ENCODE data around the gene HERC6. TPM values are rescaled to one million over a fixed set of nuclear protein-coding genes. Genes with fewer than 3 reads are reported as not detected.

HERC6 gene
- total and polyA plus RNA-seq, 2 of the 8 experiments (the other 6 are each of a cell fraction or from before 2014, with no cell fraction given): 3.7 to 3.8 TPM

GRCh38 chr4:88360256-88360655 lies 18.4 kb upstream of the HERC6 start:
- H4K91ac ChIP-seq (replicated peaks; ENCODE audit: insufficient read length, low read length): no peak overlapping the region
- H2BK5ac ChIP-seq (ENCODE audit: low read depth, low read length): no peak overlapping the region
- H3K56ac ChIP-seq (replicated peaks; ENCODE audit: insufficient read length, low read depth, low read length): no peak overlapping the region
- H3K14ac ChIP-seq (ENCODE audit: insufficient read length): no peak overlapping the region
- POLR2A ChIA-PET (ENCODE audit: partially characterized antibody): interaction anchor here (0.6 kb wide), 1 partner anchor 11 kb away, joined by 3 read pairs; no protein-coding TSS in a partner anchor
- H3K4me2 ChIP-seq (ENCODE audit: insufficient read depth in 1 of 2, low read depth in 2 of 2, low read length in 2 of 2): no peak overlapping the region
- H4K20me1 ChIP-seq (replicated peaks in 1 of 2; ENCODE audit: control insufficient read depth in 1 of 2, insufficient read depth in 2 of 2, low read length in 2 of 2): no peaks in the 10 kb centered on the region
- no peak overlapping the region for H2BK20ac ChIP-seq (ENCODE audit: low read length)
- no peak overlapping the region for H3K4ac ChIP-seq (replicated peaks; ENCODE audit: insufficient read length, low read depth, low read length)
- no peak overlapping the region for H4K8ac ChIP-seq (ENCODE audit: extremely low read depth, insufficient read depth, low read length)
- H2BK120ac ChIP-seq (replicated peaks; ENCODE audit: low read depth, low read length): no peak overlapping the region
- H3K36me3 ChIP-seq (ENCODE audit: control insufficient read depth in 2 of 4, insufficient read depth in 4 of 4, low read length in 3 of 4): no peaks in the 10 kb centered on the region
- WGBS, 2 experiments (ENCODE audit: extremely low coverage in 1 of 2, insufficient coverage in 1 of 2, insufficient read length in 1 of 2, insufficient replicate concordance in 2 of 2, low coverage in 1 of 2, low lambda C conversion rate in 2 of 2, missing lambda C conversion rate in 1 of 2): 100% methylated on average over 7 of the region's 7 CpGs; no CpG with 5 or more reads in 1 of the 2 experiments
- no peak overlapping the region for H3K4me3 ChIP-seq (ENCODE audit: extremely low read depth in 1 of 4, insufficient read depth in 2 of 4, low read depth in 3 of 4, low read length in 4 of 4)
- H3K4me1 ChIP-seq (replicated peaks in 1 of 4; ENCODE audit: control insufficient read depth in 3 of 4, insufficient read depth in 4 of 4, low read length in 3 of 4): no peaks in the 10 kb centered on the region; a peak in 1 of 7 replicates
- H3K79me1 ChIP-seq (ENCODE audit: low read depth, low read length): no peaks in the 10 kb centered on the region
- no peaks in the 10 kb centered on the region for H3K27me3 ChIP-seq (replicated peaks in 1 of 4; ENCODE audit: control insufficient read depth in 3 of 4, extremely low read depth in 1 of 4, insufficient read depth in 3 of 4, low read length in 3 of 4)
- H3K79me2 ChIP-seq (ENCODE audit: control insufficient read depth in 1 of 2, insufficient read depth in 2 of 2, low read length in 2 of 2): no peaks in the 10 kb centered on the region
- no peak overlapping the region for H4K5ac ChIP-seq (ENCODE audit: insufficient read length, low read depth, low read length)
- H2BK15ac ChIP-seq (ENCODE audit: low read length): no peak overlapping the region
- no peak overlapping the region for H3K18ac ChIP-seq (ENCODE audit: extremely low read depth, low read length)
- CTCF ChIA-PET (ENCODE audit: partially characterized antibody): no interaction called here
- peaks cover 2 to 7% of the 10 kb centered on the region in 2 experiments; a peak in 3 of 4 replicates for H3K9me3 ChIP-seq (ENCODE audit: insufficient read depth in 2 of 2, low read depth in 1 of 2, low read length in 1 of 2)
- peak in 1 of 2 experiments; percentile 7 for DNase-seq (ENCODE audit: low read depth in 1 of 2, low spot score in 2 of 2)
- H2BK12ac ChIP-seq (ENCODE audit: low read depth, low read length): no peak overlapping the region
- no peak overlapping the region for H3K23ac ChIP-seq (ENCODE audit: insufficient read length)
- no peak for FAIRE-seq
- H3K23me2 ChIP-seq (ENCODE audit: low read depth, low read length): no peaks in the 10 kb centered on the region
- H2AFZ ChIP-seq (ENCODE audit: low read length): no peak overlapping the region
- H2AK5ac ChIP-seq (ENCODE audit: low read depth, low read length): no peak overlapping the region
- no peak overlapping the region for H3K27ac ChIP-seq (ENCODE audit: low read depth, low read length)
- H3K9ac ChIP-seq (replicated peaks in 1 of 4; ENCODE audit: extremely low read depth in 1 of 4, low read depth in 3 of 4, low read length in 3 of 4): no peak overlapping the region
- TF ChIP-seq POLR2A (IDR thresholded peaks at IDR 0.05; ENCODE audit: control extremely low read depth in 1 of 2, low read depth in 2 of 2, low read length in 2 of 2) (no peak), RAD21 (IDR thresholded peaks at IDR 0.05 in 1 of 2, conservative IDR thresholded peaks at IDR 0.05 in 1 of 2; ENCODE audit: low read depth in 2 of 2, low read length in 2 of 2) (no peak), CHD1 (IDR thresholded peaks at IDR 0.05; ENCODE audit: low read depth, low read length) (no peak), KDM1A (IDR thresholded peaks at IDR 0.05; ENCODE audit: borderline replicate concordance, low read length) (no peak), SRF (IDR thresholded peaks at IDR 0.05; ENCODE audit: low read depth, low read length) (no peak), NRF1 (IDR thresholded peaks at IDR 0.05; ENCODE audit: low read depth, low read length) (no peak), JUN (IDR thresholded peaks at IDR 0.05; ENCODE audit: low read depth, low read length) (no peak), FOSL1 (IDR thresholded peaks at IDR 0.05; ENCODE audit: insufficient read depth, low read depth, low read length) (no peak), E2F6 (IDR thresholded peaks at IDR 0.05) (no peak), SP4 (IDR thresholded peaks at IDR 0.05; ENCODE audit: low read length) (no peak), EGR1 (IDR thresholded peaks at IDR 0.05; ENCODE audit: borderline replicate concordance, low read depth, low read length) (no peak), ATF2 (IDR thresholded peaks at IDR 0.05; ENCODE audit: low read length) (no peak), GABPA (IDR thresholded peaks at IDR 0.05; ENCODE audit: borderline replicate concordance, insufficient read depth, low read length) (no peak)

All from H1 (cell line).